ENCODE measurements around the gene C12orf76. TPM values are rescaled to one million over a fixed set of nuclear protein-coding genes. Genes with fewer than 3 reads are reported as not detected.
A peak's percentile ranks its signal among the peaks of the same experiment; 100 is the strongest.

C12orf76 gene
- total RNA-seq, 1 donor from 2014 or later = 29.3 TPM

GRCh38 chr12:110037315-110037714, 11.0 kb downstream of the C12orf76 start:
- TF ChIP-seq CTCF (IDR thresholded peaks at IDR 0.05; ENCODE audit: unreplicated experiment) = no peak
- DNase-seq (ENCODE audit: low spot score, unreplicated experiment) = no peak
- Mint-ChIP-seq H3K36me3 (ENCODE audit: insufficient read depth) (peaks cover 21% of the 10 kb centered on the region), H3K27ac (no peak overlapping the region), H3K4me3 (ENCODE audit: low read depth) (no peak overlapping the region), H3K9me3 (ENCODE audit: low read depth) (no peaks in the 10 kb centered on the region), H3K4me1 (ENCODE audit: low read depth) (peaks cover 18% of the 10 kb centered on the region), H3K27me3 (no peaks in the 10 kb centered on the region)

GRCh38 chr12:110035534-110036104, 12.7 kb downstream of the C12orf76 start:
- H3K36me3 Mint-ChIP-seq (ENCODE audit: insufficient read depth) = peaks cover 20% of the 10 kb centered on the region
- H3K4me3 Mint-ChIP-seq (ENCODE audit: low read depth) = no peak overlapping the region
- no peak overlapping the region for H3K27ac Mint-ChIP-seq
- DNase-seq (ENCODE audit: low spot score, unreplicated experiment) = no peak
- no peaks in the 10 kb centered on the region for H3K9me3 Mint-ChIP-seq (ENCODE audit: low read depth)
- TF ChIP-seq CTCF (IDR thresholded peaks at IDR 0.05; ENCODE audit: unreplicated experiment) = no peak
- H3K4me1 Mint-ChIP-seq (ENCODE audit: low read depth) = peaks cover 16% of the 10 kb centered on the region
- no peaks in the 10 kb centered on the region for H3K27me3 Mint-ChIP-seq

- peaks cover 24% of the 10 kb centered on the region for H3K36me3 Mint-ChIP-seq (ENCODE audit: insufficient read depth)
- DNase-seq (ENCODE audit: low spot score, unreplicated experiment) = no peak
- no peaks in the 10 kb centered on the region for H3K9me3 Mint-ChIP-seq (ENCODE audit: low read depth)
- H3K4me3 Mint-ChIP-seq (ENCODE audit: low read depth) = no peak overlapping the region
- TF ChIP-seq CTCF (IDR thresholded peaks at IDR 0.05; ENCODE audit: unreplicated experiment) = no peak
- H3K4me1 Mint-ChIP-seq (ENCODE audit: low read depth) = peaks cover 7% of the 10 kb centered on the region
- no peak overlapping the region for H3K27ac Mint-ChIP-seq
- no peaks in the 10 kb centered on the region for H3K27me3 Mint-ChIP-seq
Measured at GRCh38 chr12:110033888-110034287, 14.4 kb downstream of the C12orf76 start.

- no peaks in the 10 kb centered on the region for H3K27me3 Mint-ChIP-seq
- no peak overlapping the region for H3K27ac Mint-ChIP-seq
- no peak overlapping the region for H3K4me3 Mint-ChIP-seq (ENCODE audit: low read depth)
- H3K9me3 Mint-ChIP-seq (ENCODE audit: low read depth) = no peaks in the 10 kb centered on the region
- DNase-seq (ENCODE audit: low spot score, unreplicated experiment) = no peak
- peaks cover 26% of the 10 kb centered on the region for H3K36me3 Mint-ChIP-seq (ENCODE audit: insufficient read depth)
- TF ChIP-seq CTCF (IDR thresholded peaks at IDR 0.05; ENCODE audit: unreplicated experiment) = no peak
- peaks cover 1% of the 10 kb centered on the region for H3K4me1 Mint-ChIP-seq (ENCODE audit: low read depth)
Measured at GRCh38 chr12:110029290-110029815, 19.0 kb downstream of the C12orf76 start.

GRCh38 chr12:110028323-110028722, 20.0 kb downstream of the C12orf76 start:
- no peak overlapping the region for H3K4me3 Mint-ChIP-seq (ENCODE audit: low read depth)
- H3K9me3 Mint-ChIP-seq (ENCODE audit: low read depth) = no peaks in the 10 kb centered on the region
- no peak for DNase-seq (ENCODE audit: low spot score, unreplicated experiment)
- peaks cover 1% of the 10 kb centered on the region for H3K4me1 Mint-ChIP-seq (ENCODE audit: low read depth)
- peak overlapping the region; percentile 63 for H3K27ac Mint-ChIP-seq
- H3K36me3 Mint-ChIP-seq (ENCODE audit: insufficient read depth) = peaks cover 22% of the 10 kb centered on the region
- TF ChIP-seq CTCF (IDR thresholded peaks at IDR 0.05; ENCODE audit: unreplicated experiment) = no peak
- no peaks in the 10 kb centered on the region for H3K27me3 Mint-ChIP-seq
